Smooth muscle cell (in vitro differentiated cells): ENCODE measurements around the gene CADPS2. TPM values are rescaled to one million over a fixed set of nuclear protein-coding genes. Genes with fewer than 3 reads are reported as not detected.

ENCODE experiments used
- DNase-seq: peaks from one replicate; lab custom pipeline; 2025; ENCODE audit not compliant: unreplicated experiment; lab: John Stamatoyannopoulos, UW
- H2AFZ ChIP-seq: fragments of 200-600 bp; sonication (generic); 2 replicates; pipeline ENCODE4 v1.6.0; 2016; ENCODE audit warnings: antibody characterized with exemption, low read depth, mild to moderate bottlenecking
- H3F3A ChIP-seq: fragments of 200-600 bp; sonication (generic); 2 replicates; pipeline ENCODE4 v1.6.0; 2017; ENCODE audit warnings: antibody characterized with exemption, low read depth
- H3K27ac ChIP-seq: fragments of 200-600 bp; sonication (generic); 2 replicates; pipeline ENCODE4 v1.5.1; 2016; ENCODE audit warnings: low read depth, mild to moderate bottlenecking
- H3K27me3 ChIP-seq: fragments of 200-600 bp; sonication (generic); 2 replicates; pipeline ENCODE4 v1.6.1; 2016; ENCODE audit warnings: low read depth, mild to moderate bottlenecking
- H3K36me3 ChIP-seq: fragments of 200-600 bp; sonication (generic); 2 replicates; pipeline ENCODE4 v1.5.1; 2016; ENCODE audit warnings: low read depth
- H3K4me1 ChIP-seq: fragments of 200-600 bp; sonication (generic); 2 replicates; pipeline ENCODE4 v1.5.1; 2016; ENCODE audit warnings: low read depth
- H3K4me2 ChIP-seq: fragments of 200-600 bp; sonication (generic); 2 replicates; pipeline ENCODE4 v1.6.0; 2016; ENCODE audit warnings: mild to moderate bottlenecking
- H3K4me3 ChIP-seq: fragments of 200-600 bp; sonication (generic); 2 replicates; pipeline ENCODE4 v1.5.1; 2016; ENCODE audit warnings: mild to moderate bottlenecking
- H3K79me2 ChIP-seq: fragments of 200-600 bp; sonication (generic); 2 replicates; pipeline ENCODE4 v1.6.0; 2016; ENCODE audit warnings: low read depth, mild to moderate bottlenecking
- H3K9ac ChIP-seq: fragments of 200-600 bp; sonication (generic); 2 replicates; pipeline ENCODE4 v1.6.0; 2016; ENCODE audit warnings: low read depth
- H3K9me3 ChIP-seq: fragments of 200-600 bp; sonication (generic); replicated peaks from 2 replicates; pipeline ENCODE4 v1.5.1; 2016; ENCODE audit warnings: low read depth
- H4K20me1 ChIP-seq: fragments of 200-600 bp; sonication (generic); 2 replicates; pipeline ENCODE4 v1.6.0; 2016; ENCODE audit warnings: low read depth
- WGBS: methylation state at CpG from one replicate; pipeline ENCODE4 v1.1.7; 2016; ENCODE audit warnings: low lambda C conversion rate; 5-methylcytosine and 5-hydroxymethylcytosine counted together
- polyA plus RNA-seq: library from polyadenylated mRNA; unstranded; fragments of >200 nt; fragmentation: Nextera tagmentation; extraction: Ambion mirVana; gene quantifications from 2 replicates; pipeline ENCODE4 v1.2.1, GENCODE V29; 2016
- total RNA-seq: library from RNA; depleted of rRNA; stranded (reverse); fragments of >200 nt; gene quantifications from 2 replicates; pipeline ENCODE4 v1.2.3, GENCODE V29; 2014
- TF ChIP-seq, protein P1 (sequence below): fragments of 200-600 bp; sonication (generic); IDR thresholded peaks from 2 replicates; pipeline ENCODE4 v1.5.1; 2017; ENCODE audit warnings: borderline replicate concordance, mild to moderate bottlenecking, antibody characterized with exemption; ENCODE audit not compliant: insufficient read depth, poor library complexity, severe bottlenecking

The CADPS2 gene
- total and polyA plus RNA-seq, 2 experiments from 2014 or later: 8.5 to 15.6 TPM

DNA sequence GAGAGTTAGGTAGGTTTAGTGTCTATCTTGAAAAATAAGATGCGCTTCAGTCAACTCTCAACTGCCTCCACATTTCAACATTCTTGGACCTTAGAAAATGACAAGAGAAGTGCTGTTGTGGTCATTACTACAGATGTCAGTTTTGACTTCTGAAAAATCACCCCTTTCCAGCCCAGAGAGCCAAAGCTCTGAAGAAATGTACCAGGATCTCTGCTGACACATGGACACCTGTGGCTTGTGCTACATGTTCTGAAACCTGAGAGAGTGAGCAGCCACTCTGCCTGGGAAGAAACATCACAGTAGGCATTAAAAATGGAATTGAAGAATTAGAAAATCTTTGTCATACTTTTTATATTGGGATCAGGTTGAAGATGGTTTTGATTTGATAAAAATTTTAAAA is 545.8 kb downstream of the CADPS2 start:
- WGBS: 95% methylated on average over 1 of the region's 1 CpG
- Histone ChIP-seq H3K9ac (no peak overlapping the region), H3K4me1 (peaks cover 34% of the 10 kb centered on the region), H3F3A (no peaks in the 10 kb centered on the region), H3K4me3 (no peak overlapping the region), H3K79me2 (no peaks in the 10 kb centered on the region), H3K27ac (no peak overlapping the region), H2AFZ (no peak overlapping the region), H3K9me3 (no peaks in the 10 kb centered on the region), H3K27me3 (no peaks in the 10 kb centered on the region), H4K20me1 (no peaks in the 10 kb centered on the region), H3K4me2 (no peak overlapping the region), H3K36me3 (no peaks in the 10 kb centered on the region)
- no peak for DNase-seq
- TF ChIP-seq, protein P1, sequence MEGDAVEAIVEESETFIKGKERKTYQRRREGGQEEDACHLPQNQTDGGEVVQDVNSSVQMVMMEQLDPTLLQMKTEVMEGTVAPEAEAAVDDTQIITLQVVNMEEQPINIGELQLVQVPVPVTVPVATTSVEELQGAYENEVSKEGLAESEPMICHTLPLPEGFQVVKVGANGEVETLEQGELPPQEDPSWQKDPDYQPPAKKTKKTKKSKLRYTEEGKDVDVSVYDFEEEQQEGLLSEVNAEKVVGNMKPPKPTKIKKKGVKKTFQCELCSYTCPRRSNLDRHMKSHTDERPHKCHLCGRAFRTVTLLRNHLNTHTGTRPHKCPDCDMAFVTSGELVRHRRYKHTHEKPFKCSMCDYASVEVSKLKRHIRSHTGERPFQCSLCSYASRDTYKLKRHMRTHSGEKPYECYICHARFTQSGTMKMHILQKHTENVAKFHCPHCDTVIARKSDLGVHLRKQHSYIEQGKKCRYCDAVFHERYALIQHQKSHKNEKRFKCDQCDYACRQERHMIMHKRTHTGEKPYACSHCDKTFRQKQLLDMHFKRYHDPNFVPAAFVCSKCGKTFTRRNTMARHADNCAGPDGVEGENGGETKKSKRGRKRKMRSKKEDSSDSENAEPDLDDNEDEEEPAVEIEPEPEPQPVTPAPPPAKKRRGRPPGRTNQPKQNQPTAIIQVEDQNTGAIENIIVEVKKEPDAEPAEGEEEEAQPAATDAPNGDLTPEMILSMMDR: no peak

DNA sequence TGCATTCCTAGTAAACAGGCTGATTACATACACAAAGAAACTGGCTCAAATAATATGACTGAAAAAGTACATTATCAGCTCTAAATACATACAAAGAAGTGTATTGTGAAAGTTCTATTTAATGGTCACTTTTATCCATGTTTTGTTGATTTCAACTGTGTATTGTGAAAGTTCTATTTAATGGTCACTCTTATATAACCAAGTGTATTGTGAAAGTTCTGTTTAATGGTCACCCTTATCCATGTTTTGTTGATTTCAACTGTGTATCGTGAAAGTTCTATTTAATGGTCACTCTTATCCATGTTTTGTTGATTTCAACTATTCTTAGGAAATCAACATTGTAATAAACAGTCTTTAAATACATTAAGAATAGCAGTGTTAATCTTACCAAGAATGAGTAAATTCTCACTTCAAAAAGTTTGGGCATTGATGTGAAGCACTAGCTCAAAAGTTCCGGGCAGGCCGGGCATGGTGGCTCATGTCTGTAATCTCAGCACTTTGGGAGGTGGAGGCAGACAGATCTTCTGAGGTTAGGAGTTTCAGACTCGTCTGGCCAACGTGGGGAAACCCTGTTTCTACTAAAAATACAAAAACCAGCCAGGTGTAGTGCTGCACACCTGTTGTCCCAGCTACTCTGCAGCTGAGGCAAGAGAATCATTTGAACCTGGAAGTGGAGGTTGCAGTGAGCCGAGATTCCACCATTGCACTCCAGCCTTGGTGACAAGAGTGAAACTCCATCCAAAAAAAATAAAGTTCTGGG is 546.9 kb downstream of the CADPS2 start:
- Histone ChIP-seq H4K20me1 (no peaks in the 10 kb centered on the region), H3K79me2 (no peaks in the 10 kb centered on the region), H3K27me3 (no peaks in the 10 kb centered on the region), H3K4me2 (no peak overlapping the region), H3K27ac (no peak overlapping the region), H2AFZ (no peak overlapping the region), H3K4me1 (peaks cover 41% of the 10 kb centered on the region), H3K36me3 (no peaks in the 10 kb centered on the region), H3K9me3 (no peaks in the 10 kb centered on the region), H3K9ac (no peak overlapping the region), H3K4me3 (no peak overlapping the region), H3F3A (no peaks in the 10 kb centered on the region)
- 97% methylated on average over 6 of the region's 6 CpGs for WGBS
- TF ChIP-seq, protein P1: no peak
- no peak for DNase-seq

DNA sequence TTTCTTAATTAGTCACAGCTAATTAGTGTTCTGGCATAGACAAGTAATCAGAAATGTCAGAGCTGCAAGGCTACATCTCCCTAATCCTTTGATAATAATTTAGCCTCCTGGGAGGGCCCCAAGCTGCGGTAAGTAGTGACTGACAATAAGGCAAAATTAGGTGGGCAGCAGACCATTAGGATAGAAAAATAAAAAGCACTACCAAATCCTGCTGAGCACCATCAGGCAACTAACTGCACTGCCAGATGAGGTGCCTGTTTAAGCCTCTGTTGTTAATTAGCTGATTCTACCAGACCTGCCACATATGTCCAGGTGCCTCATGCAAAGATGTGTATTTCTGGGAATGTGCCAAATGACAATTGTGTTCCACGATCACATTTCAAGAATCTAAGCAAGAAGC is 549.2 kb downstream of the CADPS2 start:
- Histone ChIP-seq H3K4me3 (no peak overlapping the region), H4K20me1 (no peaks in the 10 kb centered on the region), H3K36me3 (no peaks in the 10 kb centered on the region), H3K4me2 (no peak overlapping the region), H3K9me3 (no peaks in the 10 kb centered on the region), H3K9ac (no peak overlapping the region), H3F3A (no peaks in the 10 kb centered on the region), H3K27me3 (no peaks in the 10 kb centered on the region), H3K27ac (no peak overlapping the region), H3K4me1 (peaks cover 47% of the 10 kb centered on the region), H3K79me2 (no peaks in the 10 kb centered on the region), H2AFZ (no peak overlapping the region)
- TF ChIP-seq, protein P1: no peak
- 73% methylated on average over 2 of the region's 2 CpGs for WGBS
- no peak for DNase-seq
